BE2C (cell line): ENCODE results near the gene ACTL8.

Experiments used
- DNase-seq: peaks from one replicate; pipeline ENCODE4 v3.0.0-alpha.2; 2020
- H3K27me3 ChIP-seq: fragments of 250-450 bp; sonication (Bioruptor Pico); 2 replicates; pipeline ENCODE4 v1.5.1; 2020; ENCODE audit warnings: mild to moderate bottlenecking
- H3K36me3 ChIP-seq: fragments of 250-450 bp; sonication (Bioruptor Pico); 2 replicates; pipeline ENCODE4 v1.5.1; 2020; ENCODE audit warnings: mild to moderate bottlenecking
- H3K4me1 ChIP-seq: fragments of 250-450 bp; sonication (Bioruptor Pico); 2 replicates; pipeline ENCODE4 v1.5.1; 2020
- H3K4me3 ChIP-seq: 2 replicates; pipeline ENCODE4 v1.5.1; 2011; ENCODE audit warnings: low read depth, low read length
- H3K9me3 ChIP-seq: fragments of 250-450 bp; sonication (Bioruptor Pico); 2 replicates; pipeline ENCODE4 v1.5.1; 2020
- TF ChIP-seq, protein P1 (sequence below): IDR thresholded peaks from 2 replicates; pipeline ENCODE4 v1.5.1; 2012; ENCODE audit warnings: mild to moderate bottlenecking, low read depth, low read length

Gene ACTL8

DNA sequence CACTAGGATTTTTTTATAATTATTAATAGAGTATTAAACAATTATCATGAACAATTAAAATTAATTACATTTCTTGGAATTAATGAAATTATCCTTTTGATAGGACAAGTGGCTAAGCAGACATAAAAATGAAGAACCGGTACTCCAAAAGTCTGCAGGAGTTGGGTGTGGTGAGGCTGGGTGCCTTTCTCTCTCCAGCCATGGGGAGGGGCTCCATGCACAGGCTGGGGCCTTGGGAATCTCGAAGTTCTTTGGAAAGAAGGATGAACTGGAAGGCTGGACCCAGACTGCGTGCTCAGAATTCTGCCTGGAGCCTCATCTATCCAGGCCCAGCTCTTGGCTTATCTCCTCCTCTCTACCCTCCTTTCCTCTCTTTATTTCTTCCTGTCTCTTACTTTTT, 94.1 kb downstream of the ACTL8 start:
- H3K27me3 ChIP-seq: no peaks in the 10 kb centered on the region
- no peaks in the 10 kb centered on the region for H3K36me3 ChIP-seq
- no peaks in the 10 kb centered on the region for H3K4me1 ChIP-seq
- no peak for DNase-seq
- TF ChIP-seq, protein P1, sequence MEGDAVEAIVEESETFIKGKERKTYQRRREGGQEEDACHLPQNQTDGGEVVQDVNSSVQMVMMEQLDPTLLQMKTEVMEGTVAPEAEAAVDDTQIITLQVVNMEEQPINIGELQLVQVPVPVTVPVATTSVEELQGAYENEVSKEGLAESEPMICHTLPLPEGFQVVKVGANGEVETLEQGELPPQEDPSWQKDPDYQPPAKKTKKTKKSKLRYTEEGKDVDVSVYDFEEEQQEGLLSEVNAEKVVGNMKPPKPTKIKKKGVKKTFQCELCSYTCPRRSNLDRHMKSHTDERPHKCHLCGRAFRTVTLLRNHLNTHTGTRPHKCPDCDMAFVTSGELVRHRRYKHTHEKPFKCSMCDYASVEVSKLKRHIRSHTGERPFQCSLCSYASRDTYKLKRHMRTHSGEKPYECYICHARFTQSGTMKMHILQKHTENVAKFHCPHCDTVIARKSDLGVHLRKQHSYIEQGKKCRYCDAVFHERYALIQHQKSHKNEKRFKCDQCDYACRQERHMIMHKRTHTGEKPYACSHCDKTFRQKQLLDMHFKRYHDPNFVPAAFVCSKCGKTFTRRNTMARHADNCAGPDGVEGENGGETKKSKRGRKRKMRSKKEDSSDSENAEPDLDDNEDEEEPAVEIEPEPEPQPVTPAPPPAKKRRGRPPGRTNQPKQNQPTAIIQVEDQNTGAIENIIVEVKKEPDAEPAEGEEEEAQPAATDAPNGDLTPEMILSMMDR: 0 out of 2 replicates have a peak, but pooled peaks have one; percentile 5
- H3K4me3 ChIP-seq: no peak overlapping the region
- no peaks in the 10 kb centered on the region for H3K9me3 ChIP-seq

DNA sequence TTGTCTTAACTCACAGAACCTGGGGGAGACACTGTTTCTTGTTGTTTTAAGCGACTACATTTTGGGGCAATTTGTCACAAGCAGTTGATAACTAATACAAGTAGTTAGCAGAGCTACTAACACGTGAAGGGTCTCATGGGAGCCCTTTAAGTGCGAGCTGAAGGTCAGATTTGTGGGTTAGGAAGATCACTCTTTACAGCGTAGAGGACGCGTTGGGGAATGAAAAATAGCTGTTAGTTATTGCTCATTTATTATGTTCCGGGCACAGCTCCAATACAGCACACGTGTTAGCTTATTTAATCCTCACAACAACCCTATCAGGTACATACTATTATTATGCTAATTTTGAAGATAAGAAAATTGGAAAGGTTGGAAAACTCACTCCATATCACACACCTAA, 95.9 kb downstream of the ACTL8 start:
- no peaks in the 10 kb centered on the region for H3K9me3 ChIP-seq
- no peaks in the 10 kb centered on the region for H3K27me3 ChIP-seq
- TF ChIP-seq, protein P1: no peak
- H3K4me1 ChIP-seq: no peaks in the 10 kb centered on the region
- no peak overlapping the region for H3K4me3 ChIP-seq
- DNase-seq: no peak
- H3K36me3 ChIP-seq: no peaks in the 10 kb centered on the region

DNA sequence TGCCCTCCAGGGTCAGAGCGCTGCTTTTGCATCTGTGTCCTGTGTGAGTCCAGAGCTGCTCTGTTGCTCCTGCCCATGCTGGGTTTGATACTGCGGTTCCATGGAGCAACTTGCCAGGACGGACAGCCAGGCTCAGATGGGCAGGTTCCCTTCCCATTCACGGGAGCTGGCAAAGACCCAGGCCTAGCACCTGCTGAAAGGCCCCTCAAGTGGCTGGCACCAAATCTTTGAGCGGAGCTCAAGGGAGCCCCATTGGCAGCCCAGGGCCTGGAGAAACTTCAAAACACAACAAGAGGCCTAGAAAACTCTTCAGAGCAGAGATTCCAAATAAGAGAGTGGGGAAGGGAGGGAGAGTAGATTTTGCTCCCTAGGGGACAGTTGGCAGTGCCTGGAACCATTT, 97.2 kb downstream of the ACTL8 start:
- Histone ChIP-seq H3K27me3 (no peaks in the 10 kb centered on the region), H3K4me3 (no peak overlapping the region), H3K4me1 (no peaks in the 10 kb centered on the region), H3K9me3 (no peaks in the 10 kb centered on the region), H3K36me3 (no peaks in the 10 kb centered on the region)
- DNase-seq: no peak
- TF ChIP-seq, protein P1: no peak

DNA sequence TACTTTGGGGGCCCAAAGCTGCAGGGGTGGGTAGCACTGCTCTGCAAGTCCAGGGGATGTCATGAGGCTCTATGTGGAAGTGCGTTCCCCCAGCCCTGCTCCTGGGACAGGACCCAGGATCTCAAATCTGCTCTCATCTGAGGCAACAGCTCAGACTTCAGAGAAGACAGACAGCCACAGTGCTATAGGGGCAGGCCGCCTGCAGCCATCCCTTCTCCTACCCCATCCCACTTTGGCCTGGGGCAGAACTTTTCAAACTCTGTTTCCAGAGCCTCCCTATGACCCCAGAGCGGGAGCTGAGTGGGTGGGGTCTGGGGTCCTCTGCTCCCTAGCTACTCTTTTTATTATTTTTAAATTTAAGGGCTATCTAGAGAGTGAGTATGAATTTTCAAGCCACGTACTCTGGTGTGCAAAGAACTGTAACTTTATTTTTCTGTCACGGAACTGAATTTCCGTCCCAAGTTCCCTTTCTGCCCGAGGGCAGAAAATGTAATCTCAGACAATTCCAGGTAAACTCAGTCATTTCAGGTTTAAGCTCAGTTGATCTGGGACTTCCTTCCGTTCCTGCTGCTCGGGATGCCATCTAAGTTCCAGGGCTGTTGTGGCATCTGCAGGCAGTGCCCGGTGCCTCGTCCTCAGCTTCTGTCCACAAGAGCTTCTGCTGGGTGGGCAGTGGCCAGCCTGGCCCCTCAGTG, 98.3 kb downstream of the ACTL8 start:
- TF ChIP-seq, protein P1: no peak
- no peak for DNase-seq
- Histone ChIP-seq H3K27me3 (no peaks in the 10 kb centered on the region), H3K4me3 (no peak overlapping the region), H3K4me1 (no peaks in the 10 kb centered on the region), H3K9me3 (no peaks in the 10 kb centered on the region), H3K36me3 (no peaks in the 10 kb centered on the region)

DNA sequence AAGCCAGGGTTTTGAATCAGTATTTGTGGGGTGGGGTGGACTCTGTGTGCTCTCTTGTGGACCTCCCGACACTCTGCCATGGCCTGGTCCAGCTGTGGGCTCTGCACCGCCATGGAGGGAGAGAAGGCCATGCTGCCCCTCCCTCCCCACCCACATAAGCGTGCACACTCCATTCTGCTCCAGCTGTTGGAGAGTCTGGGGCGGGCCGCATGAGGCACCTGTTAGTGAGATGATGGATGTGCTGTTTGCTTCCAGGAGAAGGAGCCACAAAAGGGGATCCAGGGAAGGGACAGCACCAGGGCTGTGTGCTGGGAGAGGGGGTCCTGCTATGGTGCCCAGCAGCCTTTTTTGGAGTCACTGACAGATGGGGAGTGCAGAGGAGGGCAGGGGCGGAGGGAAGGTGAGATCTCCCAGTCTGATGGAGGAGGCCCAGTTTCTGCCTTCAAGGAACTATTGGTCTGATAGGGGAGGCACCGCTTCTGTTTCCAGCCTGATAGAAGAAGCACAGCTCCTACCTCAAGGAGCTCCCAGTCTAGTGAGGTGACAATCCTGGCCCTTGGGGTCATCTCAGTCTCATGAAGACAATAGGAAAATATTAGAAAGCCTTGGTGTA, 101.5 kb downstream of the ACTL8 start:
- no peaks in the 10 kb centered on the region for H3K9me3 ChIP-seq
- TF ChIP-seq, protein P1: no peak
- H3K4me3 ChIP-seq: no peak overlapping the region
- peaks cover 4% of the 10 kb centered on the region; the same call in 1 of the 2 replicates for H3K4me1 ChIP-seq
- H3K36me3 ChIP-seq: no peaks in the 10 kb centered on the region
- H3K27me3 ChIP-seq: no peaks in the 10 kb centered on the region
- no peak for DNase-seq

DNA sequence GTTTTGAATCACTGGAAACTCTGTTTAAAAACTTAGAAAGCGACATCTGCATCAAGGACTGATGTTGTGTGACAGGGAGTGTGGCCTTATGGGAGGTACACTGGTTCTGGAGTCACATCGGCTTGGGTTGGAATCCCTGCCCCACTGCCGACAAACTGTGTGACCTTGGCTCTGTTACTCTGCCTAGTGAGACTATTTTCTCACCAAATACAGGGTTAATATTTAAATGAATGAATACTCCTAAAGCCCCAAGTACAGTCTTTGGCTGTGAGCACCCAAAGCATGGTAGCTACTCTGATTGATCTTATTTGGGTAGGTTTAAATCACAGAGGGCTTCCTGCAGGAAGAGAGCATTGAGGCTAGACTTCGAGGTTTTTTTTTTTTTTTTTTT, 102.0 kb downstream of the ACTL8 start:
- DNase-seq: no peak
- H3K4me3 ChIP-seq: no peak overlapping the region

More for the DNA sequence above, 102.0 kb downstream of the ACTL8 start:
- Histone ChIP-seq H3K4me1 (peaks cover 8% of the 10 kb centered on the region), H3K9me3 (no peaks in the 10 kb centered on the region), H3K27me3 (no peaks in the 10 kb centered on the region), H3K36me3 (no peaks in the 10 kb centered on the region)
- TF ChIP-seq, protein P1: no peak
